H1 (cell line): ENCODE measurements around the gene MYL11.

ENCODE experiments used
- BCL11A ChIP-seq, 2 experiments: IDR thresholded peaks; one replicate each; pipeline ENCODE4 v1.6.1; 2011; ENCODE audit warnings: low read depth in 2 of 2, low read length in 2 of 2, mild to moderate bottlenecking in 2 of 2
- EP300 ChIP-seq, 2 experiments: IDR thresholded peaks; 1 replicate in 1 of 2; 2 replicates in 1 of 2; pipeline ENCODE4 v1.6.1; 2011 to 2012; ENCODE audit warnings: low read depth in 2 of 2, low read length in 2 of 2, mild to moderate bottlenecking in 2 of 2, borderline replicate concordance in 1 of 2, inconsistent platforms in 1 of 2, moderate library complexity in 1 of 2
- EZH2 ChIP-seq: fragments of 200-600 bp; sonication (generic); IDR thresholded peaks from 2 replicates; pipeline ENCODE4 v1.7.1; 2012; ENCODE audit warnings: low read depth, mild to moderate bottlenecking, moderate library complexity, low read length, inconsistent platforms; ENCODE audit not compliant: severe bottlenecking
- JUN ChIP-seq: IDR thresholded peaks from 2 replicates; pipeline ENCODE4 v1.6.1; 2011; ENCODE audit warnings: low read depth, mild to moderate bottlenecking, improper control_type of control experiment, low read length
- POLR2A ChIP-seq, 2 experiments: IDR thresholded peaks; 1 replicate in 1 of 2; 2 replicates in 1 of 2; pipeline ENCODE4 v1.6.1; 2011; ENCODE audit warnings: low read depth in 2 of 2, low read length in 2 of 2, mild to moderate bottlenecking in 2 of 2; ENCODE audit errors: control extremely low read depth in 1 of 2
- RAD21 ChIP-seq, 2 experiments: IDR thresholded peaks in 1 of 2; conservative IDR thresholded peaks in 1 of 2; 2 replicates each; pipeline ENCODE4 v1.6.1; 2011; ENCODE audit warnings: low read depth in 2 of 2, low read length in 2 of 2, improper control_type of control experiment in 1 of 2, inconsistent platforms in 1 of 2, mild to moderate bottlenecking in 1 of 2, moderate library complexity in 1 of 2
- RNF2 ChIP-seq: fragments of 200-900, 300-1000 bp; sonication (generic); IDR thresholded peaks from 2 replicates; pipeline ENCODE4 v1.7.1; 2016; ENCODE audit warnings: borderline replicate concordance, low read depth, mild to moderate bottlenecking, antibody characterized with exemption, low read length; ENCODE audit not compliant: poor library complexity, severe bottlenecking; ENCODE audit errors: missing control alignments
- TEAD4 ChIP-seq: IDR thresholded peaks from 2 replicates; pipeline ENCODE4 v1.6.1; 2012; ENCODE audit warnings: low read depth, low read length, inconsistent platforms, mixed read lengths
- TF ChIP-seq, protein P1 (sequence below): IDR thresholded peaks from 2 replicates; pipeline ENCODE4 v1.6.1; 2012; ENCODE audit warnings: low read length, inconsistent platforms
- TF ChIP-seq, protein P2 (sequence below): IDR thresholded peaks from 2 replicates; pipeline ENCODE4 v1.6.1; 2012; ENCODE audit warnings: inconsistent platforms
- TF ChIP-seq, protein P3 (sequence below), 3 experiments: IDR thresholded peaks; 1 replicate in 2 of 3; 2 replicates in 1 of 3; pipeline versions ENCODE4 v1.5.1 to v1.6.1; 2011; ENCODE audit warnings: low read length in 3 of 3, mild to moderate bottlenecking in 3 of 3, inconsistent platforms in 2 of 3, low read depth in 1 of 3, moderate library complexity in 1 of 3; ENCODE audit not compliant: insufficient read depth in 1 of 3; ENCODE audit errors: control extremely low read depth in 1 of 3
- TF ChIP-seq, protein P4 (sequence below): IDR thresholded peaks from 2 replicates; pipeline ENCODE4 v1.6.1; 2011; ENCODE audit warnings: low read length, improper control_type of control experiment

DNA sequence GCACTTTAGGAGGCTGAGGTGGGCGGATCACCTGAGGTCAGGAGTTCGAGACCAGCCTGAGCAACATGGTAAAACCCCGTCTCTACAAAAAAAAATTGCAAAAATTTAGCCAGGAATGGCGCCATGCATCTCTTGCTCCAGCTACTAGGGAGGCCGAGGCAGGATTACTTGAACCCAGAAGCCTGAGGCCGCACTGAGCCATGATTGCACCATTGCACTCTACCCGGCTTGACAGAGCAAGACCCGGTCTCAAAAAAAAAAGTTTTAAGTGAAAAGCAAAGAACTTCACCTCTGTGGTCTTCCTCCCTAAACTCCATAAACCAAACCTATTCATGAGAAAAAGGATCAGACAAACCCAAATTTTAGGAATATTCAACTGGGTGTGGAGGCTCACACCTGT is 26.5 kb upstream of the MYL11 start:
- TF ChIP-seq POLR2A (IDR thresholded peaks at IDR 0.05; ENCODE audit: control extremely low read depth in 1 of 2, low read depth in 2 of 2, low read length in 2 of 2) (no peak), RNF2 (no peak), RAD21 (IDR thresholded peaks at IDR 0.05 in 1 of 2, conservative IDR thresholded peaks at IDR 0.05 in 1 of 2; ENCODE audit: low read depth in 2 of 2, low read length in 2 of 2) (no peak), BCL11A (IDR thresholded peaks at IDR 0.05; ENCODE audit: low read depth in 2 of 2, low read length in 2 of 2) (no peak), JUN (no peak), TEAD4 (no peak), EP300 (IDR thresholded peaks at IDR 0.05; ENCODE audit: borderline replicate concordance in 1 of 2, low read depth in 2 of 2, low read length in 2 of 2) (no peak), EZH2 (no peak)
- TF ChIP-seq, protein P1, sequence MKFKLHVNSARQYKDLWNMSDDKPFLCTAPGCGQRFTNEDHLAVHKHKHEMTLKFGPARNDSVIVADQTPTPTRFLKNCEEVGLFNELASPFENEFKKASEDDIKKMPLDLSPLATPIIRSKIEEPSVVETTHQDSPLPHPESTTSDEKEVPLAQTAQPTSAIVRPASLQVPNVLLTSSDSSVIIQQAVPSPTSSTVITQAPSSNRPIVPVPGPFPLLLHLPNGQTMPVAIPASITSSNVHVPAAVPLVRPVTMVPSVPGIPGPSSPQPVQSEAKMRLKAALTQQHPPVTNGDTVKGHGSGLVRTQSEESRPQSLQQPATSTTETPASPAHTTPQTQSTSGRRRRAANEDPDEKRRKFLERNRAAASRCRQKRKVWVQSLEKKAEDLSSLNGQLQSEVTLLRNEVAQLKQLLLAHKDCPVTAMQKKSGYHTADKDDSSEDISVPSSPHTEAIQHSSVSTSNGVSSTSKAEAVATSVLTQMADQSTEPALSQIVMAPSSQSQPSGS = no peak
- TF ChIP-seq, protein P2, sequence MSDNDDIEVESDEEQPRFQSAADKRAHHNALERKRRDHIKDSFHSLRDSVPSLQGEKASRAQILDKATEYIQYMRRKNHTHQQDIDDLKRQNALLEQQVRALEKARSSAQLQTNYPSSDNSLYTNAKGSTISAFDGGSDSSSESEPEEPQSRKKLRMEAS = no peak
- TF ChIP-seq, protein P3, sequence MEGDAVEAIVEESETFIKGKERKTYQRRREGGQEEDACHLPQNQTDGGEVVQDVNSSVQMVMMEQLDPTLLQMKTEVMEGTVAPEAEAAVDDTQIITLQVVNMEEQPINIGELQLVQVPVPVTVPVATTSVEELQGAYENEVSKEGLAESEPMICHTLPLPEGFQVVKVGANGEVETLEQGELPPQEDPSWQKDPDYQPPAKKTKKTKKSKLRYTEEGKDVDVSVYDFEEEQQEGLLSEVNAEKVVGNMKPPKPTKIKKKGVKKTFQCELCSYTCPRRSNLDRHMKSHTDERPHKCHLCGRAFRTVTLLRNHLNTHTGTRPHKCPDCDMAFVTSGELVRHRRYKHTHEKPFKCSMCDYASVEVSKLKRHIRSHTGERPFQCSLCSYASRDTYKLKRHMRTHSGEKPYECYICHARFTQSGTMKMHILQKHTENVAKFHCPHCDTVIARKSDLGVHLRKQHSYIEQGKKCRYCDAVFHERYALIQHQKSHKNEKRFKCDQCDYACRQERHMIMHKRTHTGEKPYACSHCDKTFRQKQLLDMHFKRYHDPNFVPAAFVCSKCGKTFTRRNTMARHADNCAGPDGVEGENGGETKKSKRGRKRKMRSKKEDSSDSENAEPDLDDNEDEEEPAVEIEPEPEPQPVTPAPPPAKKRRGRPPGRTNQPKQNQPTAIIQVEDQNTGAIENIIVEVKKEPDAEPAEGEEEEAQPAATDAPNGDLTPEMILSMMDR (IDR thresholded peaks at IDR 0.05; ENCODE audit: control extremely low read depth in 1 of 3, insufficient read depth in 1 of 3, low read depth in 1 of 3, low read length in 3 of 3) = no peak
- TF ChIP-seq, protein P4, sequence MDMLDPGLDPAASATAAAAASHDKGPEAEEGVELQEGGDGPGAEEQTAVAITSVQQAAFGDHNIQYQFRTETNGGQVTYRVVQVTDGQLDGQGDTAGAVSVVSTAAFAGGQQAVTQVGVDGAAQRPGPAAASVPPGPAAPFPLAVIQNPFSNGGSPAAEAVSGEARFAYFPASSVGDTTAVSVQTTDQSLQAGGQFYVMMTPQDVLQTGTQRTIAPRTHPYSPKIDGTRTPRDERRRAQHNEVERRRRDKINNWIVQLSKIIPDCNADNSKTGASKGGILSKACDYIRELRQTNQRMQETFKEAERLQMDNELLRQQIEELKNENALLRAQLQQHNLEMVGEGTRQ = no peak
